Gastroesophageal sphincter (tissue), 4 donors: Measurements from ENCODE around the gene PEX10. TPM values are rescaled to one million over a fixed set of nuclear protein-coding genes. Genes with fewer than 3 reads are reported as not detected.
A peak's percentile ranks its signal among the peaks of the same experiment; 100 is the strongest.

Experiments
- ATAC-seq: fragments of 150-250 bp; one replicate; pipeline ENCODE4 v1.9.1; 2016; ENCODE audit warnings: mild to moderate bottlenecking, moderate library complexity
- H3K27ac ChIP-seq, 4 donors: fragments of 200-600 bp; sonication (generic) in 3 of 4; 1 replicate in 3 of 4; 2 replicates in 1 of 4; pipeline ENCODE4 v1.5.1; 2016 to 2019
- H3K27me3 ChIP-seq: fragments of 200-600 bp; sonication (generic); one replicate; pipeline ENCODE4 v1.5.1; 2019
- H3K36me3 ChIP-seq, 2 donors: fragments of 200-600 bp; sonication (generic); one replicate each; pipeline ENCODE4 v1.5.1; 2019; ENCODE audit warnings: control low read depth in 1 of 2
- H3K4me1 ChIP-seq, 3 donors: fragments of 200-600 bp; sonication (generic); 1 replicate in 2 of 3; 2 replicates in 1 of 3; pipeline ENCODE4 v1.5.1; 2016 to 2019; ENCODE audit warnings: control low read depth in 2 of 3
- H3K4me3 ChIP-seq, 2 donors: fragments of 200-600 bp; sonication (generic); one replicate each; pipeline ENCODE4 v1.5.1; 2019; ENCODE audit warnings: mild to moderate bottlenecking in 1 of 2, moderate library complexity in 1 of 2
- H3K9me3 ChIP-seq, 3 donors: fragments of 200-600 bp; sonication (generic); one replicate each; pipeline ENCODE4 v1.5.1; 2017 to 2019; ENCODE audit warnings: control low read depth in 2 of 3
- CTCF ChIP-seq, 4 experiments: fragments of 200-600 bp in 2 of 4; fragments of 450-650 bp in 2 of 4; sonication (generic) in 1 of 4; IDR thresholded peaks; one replicate each; pipeline ENCODE4 v1.5.1; 2017 to 2019; ENCODE audit warnings: antibody characterized with exemption in 4 of 4, mild to moderate bottlenecking in 2 of 4, moderate library complexity in 2 of 4
- EP300 ChIP-seq: sonication (generic); formaldehyde crosslinking; IDR thresholded peaks from one replicate; pipeline ENCODE4 v1.6.1; 2017; ENCODE audit warnings: antibody characterized with exemption, mild to moderate bottlenecking
- POLR2A ChIP-seq, 2 donors: fragments of 450-650 bp; IDR thresholded peaks; one replicate each; pipeline ENCODE4 v1.6.1; 2017; ENCODE audit warnings: antibody characterized with exemption in 2 of 2, mild to moderate bottlenecking in 2 of 2, moderate library complexity in 1 of 2
- POLR2AphosphoS5 ChIP-seq: sonication (generic); formaldehyde crosslinking; IDR thresholded peaks from one replicate; pipeline ENCODE4 v1.6.1; 2017; ENCODE audit warnings: antibody characterized with exemption
- WGBS, 2 donors: methylation state at CpG; one replicate each; pipeline ENCODE4 v1.1.5; 2018; ENCODE audit warnings: low coverage in 1 of 2; 5-methylcytosine and 5-hydroxymethylcytosine counted together
- total RNA-seq, 4 donors: library from RNA; depleted of rRNA; stranded (reverse); fragments of >200 nt; gene quantifications; one replicate each; pipeline ENCODE4 v1.1.0, GENCODE V29; 2016

PEX10 gene
- total RNA-seq, 4 donors from 2014 or later = 18.2 to 30.0 (median 21.6) TPM

DNA sequence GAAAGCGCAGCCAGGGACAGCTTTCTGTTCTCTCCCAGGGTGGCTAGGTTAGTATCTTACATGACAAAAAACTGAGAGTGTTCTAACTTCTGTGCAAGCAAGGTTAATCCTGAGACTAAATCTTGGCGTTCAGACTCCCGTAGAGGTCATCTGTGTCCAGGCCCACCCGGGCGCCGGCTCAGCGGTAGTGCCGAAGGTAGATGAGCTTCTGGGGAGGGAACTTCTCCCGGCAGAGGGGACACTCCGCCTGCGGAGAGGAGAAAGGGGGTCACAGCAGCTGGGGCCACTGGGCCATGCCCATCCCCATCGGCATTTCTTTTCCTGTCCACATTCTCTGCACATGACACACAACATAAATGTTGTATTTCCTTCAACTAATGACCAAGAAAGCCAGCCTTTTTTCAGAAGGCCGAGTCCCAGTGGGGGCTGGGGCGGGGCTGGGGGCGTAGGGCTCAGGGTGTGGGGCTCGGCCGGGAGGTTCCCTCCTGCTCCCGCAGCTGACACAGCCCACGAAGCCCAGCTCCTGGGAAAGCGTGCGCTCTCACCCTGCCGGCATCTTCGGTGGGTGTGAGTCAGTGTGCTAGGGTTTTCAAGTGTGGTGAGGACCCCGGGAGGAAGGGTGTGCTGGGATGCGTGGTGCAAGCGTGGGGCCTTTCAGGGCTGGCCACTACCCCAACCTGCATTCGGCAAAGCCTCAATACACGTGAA is 6.6 kb downstream of the PEX10 start:
- peak overlapping the region in 1 of 4 donors; percentile 26 for H3K27ac ChIP-seq
- H3K27me3 ChIP-seq = no peaks in the 10 kb centered on the region
- H3K4me3 ChIP-seq = no peak overlapping the region
- TF ChIP-seq POLR2A (IDR thresholded peaks at IDR 0.05) (no peak), CTCF (IDR thresholded peaks at IDR 0.05) (no peak), EP300 (no peak), POLR2AphosphoS5 (no peak)
- peaks cover 0 to 95% of the 10 kb centered on the region in 2 donors for H3K36me3 ChIP-seq
- H3K4me1 ChIP-seq = no peaks in the 10 kb centered on the region
- WGBS, 2 donors = 29 to 65% methylated on average over 1 to 5 of the region's 28 CpGs
- no peaks in the 10 kb centered on the region for H3K9me3 ChIP-seq
- ATAC-seq = no peak

DNA sequence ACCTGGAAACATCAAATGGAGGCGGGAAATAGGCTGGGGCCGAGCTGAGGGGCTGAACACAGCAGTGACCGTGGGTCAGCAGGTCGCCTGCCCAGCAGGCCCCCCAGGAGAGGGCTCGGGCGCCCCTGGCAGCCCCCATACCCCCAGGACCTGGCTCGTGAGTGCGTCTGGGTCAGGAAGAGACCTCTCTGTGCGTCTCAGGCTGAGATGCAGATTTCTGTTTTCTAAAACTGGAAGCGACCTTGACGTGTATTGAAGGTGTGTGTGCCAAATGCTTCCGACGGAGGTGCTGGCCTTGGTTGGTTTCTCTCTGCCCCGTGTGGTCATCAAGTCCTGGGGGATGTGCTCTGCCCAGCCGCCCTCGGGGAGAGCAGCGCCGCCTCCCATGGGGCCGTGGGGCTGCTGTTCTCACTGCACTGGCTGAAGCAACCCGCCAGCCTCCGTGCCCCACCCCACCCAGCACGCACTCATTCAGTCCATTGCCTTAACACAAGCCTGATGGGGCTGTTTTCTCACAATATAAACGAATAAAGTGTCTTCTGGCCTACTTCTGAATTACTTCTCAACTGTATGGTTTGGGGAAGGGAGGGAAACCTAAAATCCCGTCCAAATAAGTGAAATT is 7.4 kb downstream of the PEX10 start:
- Histone ChIP-seq H3K27me3 (no peaks in the 10 kb centered on the region), H3K9me3 (no peaks in the 10 kb centered on the region), H3K4me1 (no peaks in the 10 kb centered on the region), H3K36me3 (peaks cover 0 to 100% of the 10 kb centered on the region in 2 donors), H3K4me3 (no peak overlapping the region), H3K27ac (peak overlapping the region in 3 of 4 donors; percentile 18 to 26 (median 24))
- 67 to 73% methylated on average over 6 to 13 of the region's 24 CpGs for WGBS, 2 donors
- no peak for ATAC-seq
- no peak for TF ChIP-seq CTCF (IDR thresholded peaks at IDR 0.05)
- TF ChIP-seq POLR2A (IDR thresholded peaks at IDR 0.05) = no peak

GRCh38 chr1:2404142-2404889 is 8.0 kb downstream of the PEX10 start:
- Histone ChIP-seq H3K27ac (peak overlapping the region in 3 of 4 donors; percentile 18 to 26 (median 24)), H3K36me3 (peaks cover 0 to 100% of the 10 kb centered on the region in 2 donors)

GRCh38 chr1:2403273-2403672 is 9.1 kb downstream of the PEX10 start:
- Histone ChIP-seq H3K36me3 (peaks cover 0 to 100% of the 10 kb centered on the region in 2 donors), H3K4me3 (no peak overlapping the region), H3K27me3 (no peaks in the 10 kb centered on the region), H3K9me3 (no peaks in the 10 kb centered on the region), H3K4me1 (no peaks in the 10 kb centered on the region), H3K27ac (no peak overlapping the region)
- 71 to 89% methylated on average over 6 to 10 of the region's 19 CpGs for WGBS, 2 donors
- no peak for TF ChIP-seq POLR2AphosphoS5
- TF ChIP-seq EP300 = no peak
- TF ChIP-seq POLR2A (IDR thresholded peaks at IDR 0.05) = no peak
- TF ChIP-seq CTCF (IDR thresholded peaks at IDR 0.05) = no peak
- no peak for ATAC-seq

More at GRCh38 chr1:2404142-2404889, 8.0 kb downstream of the PEX10 start:
- 45 to 64% methylated on average over 9 to 13 of the region's 29 CpGs for WGBS, 2 donors
- Histone ChIP-seq H3K4me3 (no peak overlapping the region), H3K4me1 (no peaks in the 10 kb centered on the region), H3K27me3 (no peaks in the 10 kb centered on the region), H3K9me3 (no peaks in the 10 kb centered on the region)
- TF ChIP-seq CTCF (IDR thresholded peaks at IDR 0.05) (no peak), EP300 (no peak), POLR2A (IDR thresholded peaks at IDR 0.05) (no peak), POLR2AphosphoS5 (no peak)
- ATAC-seq = no peak
